OCI-LY7 (cell line): ENCODE results near the gene FHIT.

ENCODE experiments used
- EZH2phosphoT487 ChIP-seq: fragments of 200-600 bp; sonication (generic); IDR thresholded peaks from 2 replicates; pipeline ENCODE4 v1.6.1; 2018; ENCODE audit warnings: low read depth, borderline replicate concordance, mild to moderate bottlenecking, mixed run types, antibody characterized with exemption, low read length, moderate library complexity, mixed read lengths
- TF ChIP-seq, protein P1 (sequence below): fragments of 200-600 bp; sonication (generic); conservative IDR thresholded peaks from 2 replicates; pipeline ENCODE4 v1.5.1; 2014; ENCODE audit warnings: mild to moderate bottlenecking, antibody characterized with exemption, low read length, moderate library complexity, mixed read lengths

DNA sequence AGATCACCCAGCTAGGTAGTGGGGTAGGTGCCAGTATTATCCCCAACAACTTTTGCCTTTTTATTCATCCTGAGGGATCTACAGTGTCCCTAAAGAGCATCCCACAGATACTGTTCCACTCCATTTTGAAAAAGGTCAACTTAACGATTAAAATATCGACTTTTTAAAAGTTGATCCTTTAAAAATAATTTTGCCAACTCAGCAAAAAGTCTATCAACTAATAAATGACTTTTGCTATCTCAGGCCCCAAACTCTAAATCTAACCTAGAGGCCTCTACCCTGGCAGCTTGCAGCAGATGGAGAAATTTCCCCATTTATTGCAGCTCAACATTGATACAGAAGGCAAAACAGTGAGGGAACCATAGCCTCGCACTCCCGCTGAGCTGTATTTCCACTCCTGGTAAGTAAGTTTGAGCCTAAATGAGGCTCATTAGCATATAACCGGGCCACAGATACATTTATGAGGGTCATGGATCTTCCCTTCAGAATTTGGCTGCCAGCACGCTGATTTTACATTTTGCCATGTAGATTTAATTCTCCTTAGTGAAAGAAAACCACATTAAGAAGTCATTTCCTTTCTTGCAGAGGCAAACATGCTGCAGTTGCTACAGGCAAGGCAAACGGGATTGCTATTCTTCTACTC is 1497.3 kb downstream of the FHIT start:
- TF ChIP-seq, protein P1, sequence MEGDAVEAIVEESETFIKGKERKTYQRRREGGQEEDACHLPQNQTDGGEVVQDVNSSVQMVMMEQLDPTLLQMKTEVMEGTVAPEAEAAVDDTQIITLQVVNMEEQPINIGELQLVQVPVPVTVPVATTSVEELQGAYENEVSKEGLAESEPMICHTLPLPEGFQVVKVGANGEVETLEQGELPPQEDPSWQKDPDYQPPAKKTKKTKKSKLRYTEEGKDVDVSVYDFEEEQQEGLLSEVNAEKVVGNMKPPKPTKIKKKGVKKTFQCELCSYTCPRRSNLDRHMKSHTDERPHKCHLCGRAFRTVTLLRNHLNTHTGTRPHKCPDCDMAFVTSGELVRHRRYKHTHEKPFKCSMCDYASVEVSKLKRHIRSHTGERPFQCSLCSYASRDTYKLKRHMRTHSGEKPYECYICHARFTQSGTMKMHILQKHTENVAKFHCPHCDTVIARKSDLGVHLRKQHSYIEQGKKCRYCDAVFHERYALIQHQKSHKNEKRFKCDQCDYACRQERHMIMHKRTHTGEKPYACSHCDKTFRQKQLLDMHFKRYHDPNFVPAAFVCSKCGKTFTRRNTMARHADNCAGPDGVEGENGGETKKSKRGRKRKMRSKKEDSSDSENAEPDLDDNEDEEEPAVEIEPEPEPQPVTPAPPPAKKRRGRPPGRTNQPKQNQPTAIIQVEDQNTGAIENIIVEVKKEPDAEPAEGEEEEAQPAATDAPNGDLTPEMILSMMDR: no peak
- TF ChIP-seq EZH2phosphoT487: no peak
